GM23248 (cell line): Measurements from ENCODE around the gene CAMKMT.

ENCODE experiments used
- EZH2 ChIP-seq: fragments of 200-600 bp; sonication (generic); IDR thresholded peaks from 2 replicates; pipeline ENCODE4 v1.6.1; 2018; ENCODE audit warnings: antibody characterized with exemption, mild to moderate bottlenecking; ENCODE audit not compliant: insufficient read depth, poor library complexity, severe bottlenecking
- EZH2phosphoT487 ChIP-seq: fragments of 200-600 bp; sonication (generic); IDR thresholded peaks from 2 replicates; pipeline ENCODE4 v1.6.1; 2018; ENCODE audit warnings: antibody characterized with exemption, moderate library complexity, mild to moderate bottlenecking, low read depth; ENCODE audit not compliant: insufficient read depth

DNA sequence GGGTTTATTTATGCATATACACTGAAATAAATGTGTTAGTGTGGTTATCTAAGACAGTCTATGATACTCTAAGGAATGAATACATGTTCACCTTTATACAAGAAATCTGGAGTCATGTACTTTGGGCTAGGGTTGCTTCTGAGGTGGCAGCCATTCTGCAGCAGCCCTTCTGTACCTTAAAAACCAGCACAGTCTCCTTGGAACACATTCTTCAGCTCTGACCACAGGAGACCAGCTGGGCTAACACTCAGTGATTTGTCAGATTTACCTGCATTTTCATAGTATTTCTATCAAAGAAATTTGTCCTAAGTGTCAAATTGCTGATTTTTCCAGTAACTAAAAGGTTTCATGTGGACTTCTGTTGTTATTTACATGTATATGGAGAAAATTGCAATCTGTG is 167.7 kb downstream of the CAMKMT start:
- TF ChIP-seq EZH2phosphoT487, result no peak
- TF ChIP-seq EZH2, result no peak
